H9 (cell line): ENCODE data around the gene PUS3. TPM values are rescaled to one million over a fixed set of nuclear protein-coding genes. Genes with fewer than 3 reads are reported as not detected.

Source experiments
- DNase-seq: peaks from one replicate; pipeline ENCODE4 v3.0.0-alpha.2; 2017
- H2AFZ ChIP-seq: one replicate; pipeline ENCODE4 v1.6.1; 2013; ENCODE audit warnings: mild to moderate bottlenecking, low read length, control low read depth, moderate library complexity
- H2AK5ac ChIP-seq: 2 replicates; pipeline ENCODE4 v1.6.1; 2013; ENCODE audit warnings: low read length, control low read depth, mixed read lengths; ENCODE audit not compliant: insufficient read length
- H2BK120ac ChIP-seq: one replicate; pipeline ENCODE4 v1.6.1; 2013; ENCODE audit warnings: low read depth, mild to moderate bottlenecking, low read length, control low read depth, inconsistent platforms; ENCODE audit not compliant: poor library complexity, severe bottlenecking
- H2BK12ac ChIP-seq: 2 replicates; pipeline ENCODE4 v1.6.1; 2013; ENCODE audit warnings: low read length, control low read depth, mixed read lengths, low read depth; ENCODE audit not compliant: insufficient read length
- H2BK15ac ChIP-seq: 2 replicates; pipeline ENCODE4 v1.6.1; 2013; ENCODE audit warnings: low read depth, low read length, control low read depth
- H2BK20ac ChIP-seq: one replicate; pipeline ENCODE4 v1.6.1; 2013; ENCODE audit warnings: low read depth, mild to moderate bottlenecking, low read length, control low read depth, inconsistent platforms; ENCODE audit not compliant: poor library complexity, severe bottlenecking
- H2BK5ac ChIP-seq: 2 replicates; pipeline ENCODE4 v1.6.1; 2013; ENCODE audit warnings: low read length, control low read depth, mixed read lengths; ENCODE audit not compliant: insufficient read length
- H3K14ac ChIP-seq: 2 replicates; pipeline ENCODE4 v1.6.1; 2013; ENCODE audit warnings: low read length, control low read depth; ENCODE audit not compliant: insufficient read depth
- H3K18ac ChIP-seq: 2 replicates; pipeline ENCODE4 v1.6.1; 2013; ENCODE audit warnings: low read depth, mild to moderate bottlenecking, mixed read lengths, low read length, control low read depth; ENCODE audit not compliant: insufficient read length
- H3K23ac ChIP-seq: 2 replicates; pipeline ENCODE4 v1.6.1; 2013; ENCODE audit warnings: low read length, control low read depth, mixed read lengths, low read depth; ENCODE audit not compliant: insufficient read length
- H3K23me2 ChIP-seq: 2 replicates; pipeline ENCODE4 v1.6.1; 2013; ENCODE audit warnings: low read depth, mild to moderate bottlenecking, mixed read lengths, low read length, control low read depth; ENCODE audit not compliant: insufficient read length, poor library complexity, severe bottlenecking
- H3K27ac ChIP-seq: 2 replicates; pipeline ENCODE4 v1.5.1; 2013; ENCODE audit warnings: low read length, control low read depth, mixed read lengths, low read depth; ENCODE audit not compliant: insufficient read length
- H3K27me3 ChIP-seq: 2 replicates; pipeline ENCODE4 v1.6.1; 2013; ENCODE audit warnings: low read length, control low read depth, inconsistent platforms; ENCODE audit not compliant: insufficient read depth
- H3K4ac ChIP-seq: 2 replicates; pipeline ENCODE4 v1.6.1; 2013; ENCODE audit warnings: low read depth, mild to moderate bottlenecking, control low read depth, inconsistent platforms, low read length, moderate library complexity
- H3K4me1 ChIP-seq: 2 replicates; pipeline ENCODE4 v1.6.1; 2013; ENCODE audit warnings: low read length, control low read depth, inconsistent platforms; ENCODE audit not compliant: insufficient read depth
- H3K4me2 ChIP-seq: 2 replicates; pipeline ENCODE4 v1.6.1; 2013; ENCODE audit warnings: low read length, control low read depth, mixed read lengths; ENCODE audit not compliant: insufficient read length, insufficient read depth
- H3K56ac ChIP-seq: 2 replicates; pipeline ENCODE4 v1.6.1; 2013; ENCODE audit warnings: low read depth, mild to moderate bottlenecking, mixed read lengths, low read length, control low read depth; ENCODE audit not compliant: insufficient read length
- H3K79me1 ChIP-seq: 2 replicates; pipeline ENCODE4 v1.6.1; 2013; ENCODE audit warnings: low read depth, mild to moderate bottlenecking, moderate library complexity, low read length, control low read depth, inconsistent platforms; ENCODE audit not compliant: insufficient read depth, poor library complexity, severe bottlenecking
- H3K79me2 ChIP-seq: 2 replicates; pipeline ENCODE4 v1.6.1; 2013; ENCODE audit warnings: low read length, control low read depth, inconsistent platforms; ENCODE audit not compliant: insufficient read depth
- H3K9ac ChIP-seq: 2 replicates; pipeline ENCODE4 v1.6.1; 2013; ENCODE audit warnings: low read length, control low read depth, mixed read lengths; ENCODE audit not compliant: insufficient read length; ENCODE audit errors: extremely low read depth
- H3K9me3 ChIP-seq: one replicate; pipeline ENCODE4 v1.6.1; 2013; ENCODE audit warnings: low read depth, low read length, inconsistent platforms; ENCODE audit not compliant: control insufficient read depth
- H3T11ph ChIP-seq: one replicate; pipeline ENCODE4 v1.6.1; 2013; ENCODE audit warnings: mild to moderate bottlenecking, low read length, control low read depth, inconsistent platforms
- H4K20me1 ChIP-seq: one replicate; pipeline ENCODE4 v1.6.1; 2013; ENCODE audit not compliant: control insufficient read depth, insufficient read length, insufficient read depth
- H4K5ac ChIP-seq: 2 replicates; pipeline ENCODE4 v1.6.1; 2013; ENCODE audit warnings: low read depth, mild to moderate bottlenecking, mixed read lengths, low read length, control low read depth; ENCODE audit not compliant: insufficient read length
- H4K8ac ChIP-seq: replicated peaks from 2 replicates; pipeline ENCODE4 v1.6.1; 2013; ENCODE audit warnings: low read length, control low read depth, mixed read lengths, low read depth; ENCODE audit not compliant: insufficient read length
- H4K91ac ChIP-seq: 2 replicates; pipeline ENCODE4 v1.6.1; 2013; ENCODE audit warnings: low read depth, mild to moderate bottlenecking, moderate library complexity, mixed read lengths, low read length, control low read depth; ENCODE audit not compliant: insufficient read length
- H3K27ac Mint-ChIP-seq, 3 experiments: 2 replicates in 2 of 3; 3 replicates in 1 of 3; pipeline ENCODE4 v1.8.0; 2020 to 2021; ENCODE audit warnings: mixed read lengths in 3 of 3, mild to moderate bottlenecking in 1 of 3, moderate library complexity in 1 of 3
- H3K27me3 Mint-ChIP-seq: 2 replicates; pipeline ENCODE4 v1.8.0; 2021; ENCODE audit warnings: low read depth, mild to moderate bottlenecking, moderate library complexity, mixed read lengths
- H3K36me3 Mint-ChIP-seq, 3 experiments: 2 replicates in 2 of 3; 3 replicates in 1 of 3; pipeline ENCODE4 v1.8.0; 2020 to 2021; ENCODE audit warnings: low read depth in 3 of 3, mixed read lengths in 3 of 3; ENCODE audit not compliant: insufficient read depth in 1 of 3
- H3K4me1 Mint-ChIP-seq, 2 experiments: 2 replicates each; pipeline ENCODE4 v1.8.0; 2020; ENCODE audit warnings: mixed read lengths in 2 of 2
- H3K4me3 Mint-ChIP-seq, 2 experiments: 2 replicates in 1 of 2; 3 replicates in 1 of 2; pipeline ENCODE4 v1.8.0; 2020 to 2021; ENCODE audit warnings: mild to moderate bottlenecking in 2 of 2, mixed read lengths in 2 of 2, moderate library complexity in 1 of 2
- H3K9me3 Mint-ChIP-seq, 2 experiments: 2 replicates in 1 of 2; 3 replicates in 1 of 2; pipeline ENCODE4 v1.8.0; 2020; ENCODE audit warnings: mild to moderate bottlenecking in 2 of 2, mixed read lengths in 2 of 2, moderate library complexity in 1 of 2
- WGBS: extraction: QIAGEN DNeasy Blood & Tissue Kit; methylation state at CpG from one replicate; pipeline ENCODE4 v1.1.7; 2013; ENCODE audit warnings: missing lambda C conversion rate, low lambda C conversion rate, mixed read lengths; ENCODE audit not compliant: insufficient read length; ENCODE audit errors: extremely low coverage; 5-methylcytosine and 5-hydroxymethylcytosine counted together
- total RNA-seq: library from RNA; stranded (reverse); gene quantifications from 2 replicates; pipeline ENCODE4 v1.2.1, GENCODE V29; 2021
- TF ChIP-seq, protein P1 (sequence below): fragments of 200-600 bp; sonication (generic); conservative IDR thresholded peaks from 3 replicates; pipeline ENCODE4 v1.8.0; 2021; ENCODE audit warnings: antibody characterized with exemption, mild to moderate bottlenecking

The PUS3 gene
- total RNA-seq, 1 experiment from 2014 or later: 20.0 TPM

- no peak overlapping the region for H4K91ac ChIP-seq
- no peaks in the 10 kb centered on the region for H3K9me3 Mint-ChIP-seq
- no peaks in the 10 kb centered on the region for H4K20me1 ChIP-seq
- H4K8ac ChIP-seq: no peak overlapping the region
- no peak overlapping the region for H2BK20ac ChIP-seq
- no peak overlapping the region for H4K5ac ChIP-seq
- H3K4me3 Mint-ChIP-seq: no peak overlapping the region
- H3K27me3 ChIP-seq: no peaks in the 10 kb centered on the region
- H2AK5ac ChIP-seq: no peak overlapping the region
- no peaks in the 10 kb centered on the region for H3K9me3 ChIP-seq
- H3K27ac Mint-ChIP-seq: no peak overlapping the region
- peaks cover 14 to 17% of the 10 kb centered on the region in 2 experiments for H3K4me1 Mint-ChIP-seq
- TF ChIP-seq, protein P1, sequence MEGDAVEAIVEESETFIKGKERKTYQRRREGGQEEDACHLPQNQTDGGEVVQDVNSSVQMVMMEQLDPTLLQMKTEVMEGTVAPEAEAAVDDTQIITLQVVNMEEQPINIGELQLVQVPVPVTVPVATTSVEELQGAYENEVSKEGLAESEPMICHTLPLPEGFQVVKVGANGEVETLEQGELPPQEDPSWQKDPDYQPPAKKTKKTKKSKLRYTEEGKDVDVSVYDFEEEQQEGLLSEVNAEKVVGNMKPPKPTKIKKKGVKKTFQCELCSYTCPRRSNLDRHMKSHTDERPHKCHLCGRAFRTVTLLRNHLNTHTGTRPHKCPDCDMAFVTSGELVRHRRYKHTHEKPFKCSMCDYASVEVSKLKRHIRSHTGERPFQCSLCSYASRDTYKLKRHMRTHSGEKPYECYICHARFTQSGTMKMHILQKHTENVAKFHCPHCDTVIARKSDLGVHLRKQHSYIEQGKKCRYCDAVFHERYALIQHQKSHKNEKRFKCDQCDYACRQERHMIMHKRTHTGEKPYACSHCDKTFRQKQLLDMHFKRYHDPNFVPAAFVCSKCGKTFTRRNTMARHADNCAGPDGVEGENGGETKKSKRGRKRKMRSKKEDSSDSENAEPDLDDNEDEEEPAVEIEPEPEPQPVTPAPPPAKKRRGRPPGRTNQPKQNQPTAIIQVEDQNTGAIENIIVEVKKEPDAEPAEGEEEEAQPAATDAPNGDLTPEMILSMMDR: no peak
- H3K4me1 ChIP-seq: no peaks in the 10 kb centered on the region
- H3K18ac ChIP-seq: no peak overlapping the region
- H3K79me1 ChIP-seq: no peaks in the 10 kb centered on the region
- DNase-seq: no peak
- H3K4ac ChIP-seq: no peak overlapping the region
- H2BK5ac ChIP-seq: no peak overlapping the region
- no peak overlapping the region for H2BK12ac ChIP-seq
- H2BK15ac ChIP-seq: no peak overlapping the region
- H3K27me3 Mint-ChIP-seq: no peaks in the 10 kb centered on the region; the same call in 1 of the 2 replicates
- no peak overlapping the region for H3K14ac ChIP-seq
- H3K27ac ChIP-seq: no peak overlapping the region
- H3K56ac ChIP-seq: no peak overlapping the region
- no peak overlapping the region for H2AFZ ChIP-seq
- H3K4me2 ChIP-seq: no peak overlapping the region
- H2BK120ac ChIP-seq: no peak overlapping the region
- no peaks in the 10 kb centered on the region for H3K79me2 ChIP-seq
- no peak overlapping the region for H3K9ac ChIP-seq
- H3K23ac ChIP-seq: no peak overlapping the region
- no CpG with 5 or more reads among the region's 9 CpGs for WGBS
- H3K23me2 ChIP-seq: no peaks in the 10 kb centered on the region
- no peak overlapping the region for H3T11ph ChIP-seq
- H3K36me3 Mint-ChIP-seq: no peaks in the 10 kb centered on the region
Observed at GRCh38 chr11:125921042-125921441, 18.0 kb upstream of the PUS3 start.
